GM21786 (cell line): ENCODE results near the gene ESRRG.

ENCODE experiments used
- ATAC-seq: cut with Tn5 transposase; IDR thresholded peaks from one replicate; pipeline ENCODE4 v1.9.1; 2021; ENCODE audit not compliant: unreplicated experiment

Gene ESRRG

DNA sequence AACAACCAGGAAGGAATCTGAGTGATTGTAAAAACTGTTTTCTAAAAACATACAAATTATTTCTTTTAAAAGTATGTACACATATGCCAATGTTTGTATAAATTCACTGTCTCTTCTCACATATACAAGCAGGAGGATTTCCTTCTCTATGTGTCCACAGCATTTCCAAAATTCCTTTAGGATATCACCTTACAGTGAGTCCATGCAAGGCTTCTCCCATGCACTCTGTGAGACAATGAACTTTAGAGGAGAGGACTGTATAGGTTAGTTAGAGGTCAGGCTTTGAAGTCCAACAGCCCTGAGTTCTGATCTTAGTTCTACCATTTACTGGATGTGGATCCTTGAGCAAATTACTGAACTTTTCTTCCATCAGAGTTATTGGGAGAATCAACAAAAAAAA is 265.9 kb downstream of the ESRRG start:
- no peak for ATAC-seq

DNA sequence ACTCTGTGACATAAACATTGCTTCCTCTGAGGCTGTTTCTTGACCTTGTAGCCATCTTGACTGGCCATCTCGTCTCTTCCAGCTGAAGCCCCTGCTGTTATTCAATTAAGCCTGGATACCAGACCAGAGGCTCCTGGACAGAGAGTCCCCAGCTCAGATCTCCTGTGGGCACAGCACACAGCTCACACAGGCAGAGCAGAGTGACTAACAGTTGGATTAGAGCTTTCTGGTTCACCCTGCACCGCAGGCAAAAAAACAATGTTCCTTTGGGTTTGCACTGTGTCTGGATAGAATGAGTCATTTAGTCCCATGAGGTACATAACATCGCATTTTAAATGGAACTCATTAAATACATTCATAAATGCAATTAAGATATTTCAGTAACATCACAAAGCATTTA is 266.5 kb downstream of the ESRRG start:
- no peak for ATAC-seq

DNA sequence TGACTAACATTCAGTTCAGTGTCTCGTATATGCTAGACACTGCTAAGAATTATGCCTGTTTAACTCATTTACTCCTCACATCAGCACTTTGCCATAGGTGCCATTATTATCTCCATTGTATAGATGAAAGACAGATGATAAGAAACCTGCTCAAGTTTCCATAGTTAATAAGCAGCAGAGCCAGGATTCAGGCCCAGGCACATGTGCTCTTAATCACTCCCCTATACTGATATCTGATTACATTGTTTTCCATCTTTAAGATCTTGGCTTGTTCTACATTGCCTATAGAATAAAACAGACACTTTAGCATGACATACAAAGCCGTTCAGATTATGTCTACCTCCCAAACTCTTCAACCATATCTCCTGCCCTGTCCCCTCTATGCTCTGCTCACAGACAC is 269.5 kb downstream of the ESRRG start:
- no peak for ATAC-seq
